HepG2 (cell line): ENCODE results near the gene SAMD10. TPM values are rescaled to one million over a fixed set of nuclear protein-coding genes. Genes with fewer than 3 reads are reported as not detected.

Experiments
- CCDC6 ChIP-seq: sonication (generic); formaldehyde crosslinking; IDR thresholded peaks from 2 replicates; pipeline ENCODE4 v1.8.1; 2022; ENCODE audit warnings: mild to moderate bottlenecking, missing genetic modification reagents, moderate library complexity
- CHCHD3 ChIP-seq: sonication (generic); formaldehyde crosslinking; IDR thresholded peaks from 2 replicates; pipeline ENCODE4 v1.8.0; 2022; ENCODE audit warnings: mild to moderate bottlenecking, missing genetic modification reagents, moderate library complexity
- DBP ChIP-seq: sonication (generic); formaldehyde crosslinking; IDR thresholded peaks from 2 replicates; pipeline ENCODE4 v1.4.0; 2020; ENCODE audit warnings: missing genetic modification reagents; ENCODE audit errors: not compliant biosample characterization
- FUBP1 ChIP-seq: sonication (generic); formaldehyde crosslinking; IDR thresholded peaks from 2 replicates; pipeline ENCODE4 v1.5.1; 2020; ENCODE audit warnings: missing genetic modification reagents, mild to moderate bottlenecking, borderline replicate concordance
- HOMEZ ChIP-seq: IDR thresholded peaks from 2 replicates; pipeline ENCODE4 v1.6.1; 2016; ENCODE audit warnings: low read depth
- KDM2A ChIP-seq: sonication (generic); formaldehyde crosslinking; IDR thresholded peaks from 2 replicates; pipeline ENCODE4 v1.4.0; 2020; ENCODE audit warnings: low read depth, missing genetic modification reagents, borderline replicate concordance
- KMT2A ChIP-seq: sonication (generic); formaldehyde crosslinking; IDR thresholded peaks from 2 replicates; pipeline ENCODE4 v1.4.0; 2020; ENCODE audit warnings: missing genetic modification reagents
- MBD4 ChIP-seq: IDR thresholded peaks from 2 replicates; pipeline ENCODE4 v1.6.1; 2012; ENCODE audit warnings: low read length, inconsistent platforms, borderline replicate concordance
- POLR2AphosphoS5 ChIP-seq: IDR thresholded peaks from 2 replicates; pipeline ENCODE4 v1.6.1; 2012; ENCODE audit warnings: low read depth, low read length
- PRDM15 ChIP-seq: sonication (generic); formaldehyde crosslinking; IDR thresholded peaks from 2 replicates; pipeline ENCODE4 v1.4.0; 2020; ENCODE audit warnings: missing genetic modification reagents
- RCOR2 ChIP-seq: IDR thresholded peaks from 2 replicates; pipeline ENCODE4 v1.6.1; 2016; ENCODE audit warnings: missing biosample characterization, missing genetic modification reagents
- RFXANK ChIP-seq: IDR thresholded peaks from 2 replicates; pipeline ENCODE4 v1.6.1; 2016
- ZBTB7B ChIP-seq: sonication (generic); formaldehyde crosslinking; IDR thresholded peaks from 2 replicates; pipeline ENCODE4 v1.4.0; 2020; ENCODE audit warnings: missing genetic modification reagents
- ZNF138 ChIP-seq: sonication (generic); formaldehyde crosslinking; IDR thresholded peaks from 2 replicates; pipeline ENCODE4 v1.5.0; 2020; ENCODE audit warnings: mild to moderate bottlenecking, low read depth, missing genetic modification reagents
- ZNF770 ChIP-seq: sonication (generic); formaldehyde crosslinking; IDR thresholded peaks from 2 replicates; pipeline ENCODE4 v1.5.0; 2020; ENCODE audit warnings: mild to moderate bottlenecking, missing genetic modification reagents
- ZUFSP ChIP-seq: sonication (generic); formaldehyde crosslinking; IDR thresholded peaks from 2 replicates; pipeline ENCODE4 v1.9.0; 2021; ENCODE audit warnings: missing genetic modification reagents, mild to moderate bottlenecking, borderline replicate concordance
- polyA plus RNA-seq, 8 experiments: library from polyadenylated mRNA; depleted of rRNA in 3 of 8; stranded (reverse) in 7 of 8; unstranded in 1 of 8; fragments of >200 nt; fragmentation: Illumina TruSeq in 4 of 8; extraction: Trizol in 4 of 8; gene quantifications; 2 replicates each; pipeline versions ENCODE4 v1.2.1 to v1.2.3, GENCODE V29; 2011 to 2016; ENCODE audit warnings: low read depth in 4 of 8, missing spikeins in 1 of 8, mixed read lengths in 1 of 8; ENCODE audit not compliant: insufficient read depth in 1 of 8
- total RNA-seq, 5 experiments: library from RNA; depleted of rRNA; stranded (reverse); fragments of >200 nt; fragmentation: Illumina TruSeq; extraction: Trizol; gene quantifications; 2 replicates each; pipeline ENCODE4 v1.2.3, GENCODE V29; 2016; ENCODE audit warnings: low read depth in 1 of 5

Gene SAMD10
- total and polyA plus RNA-seq, 2 of the 13 experiments (the other 11 are each of a cell fraction or from before 2014, with no cell fraction given) = 6.1 to 11.0 TPM

GRCh38 chr20:63980806-63981728 is 1.6 kb upstream of the SAMD10 start, which contains the start of gene PRPF6 (continued):
- TF ChIP-seq DBP (CRISPR knock-in tag) = no peak
- peak; percentile 98 for TF ChIP-seq KMT2A (CRISPR knock-in tag)
- no peak; the same call in 1 of the 2 replicates for TF ChIP-seq RCOR2 (CRISPR knock-in tag)
- TF ChIP-seq CCDC6 = peak; percentile 91; the same call in 1 of the 2 replicates
- no peak for TF ChIP-seq FUBP1 (CRISPR knock-in tag)
- peak; percentile 68; the same call in 1 of the 2 replicates for TF ChIP-seq HOMEZ (CRISPR knock-in tag)
- TF ChIP-seq PRDM15 (CRISPR knock-in tag) = no peak
- no peak for TF ChIP-seq ZNF138 (CRISPR knock-in tag)
- TF ChIP-seq KDM2A (CRISPR knock-in tag) = peak; percentile 99
- peak; percentile 94 for TF ChIP-seq CHCHD3 (CRISPR knock-in tag)
- no peak for TF ChIP-seq ZUFSP (CRISPR knock-in tag)
- TF ChIP-seq ZBTB7B (CRISPR knock-in tag) = peak; percentile 98
- TF ChIP-seq RFXANK = 0 out of 2 replicates have a peak, but pooled peaks have one; percentile 85
- TF ChIP-seq MBD4 = no peak
- TF ChIP-seq POLR2AphosphoS5 = peak; percentile 91
- peak; percentile 61; the same call in 1 of the 2 replicates for TF ChIP-seq ZNF770 (CRISPR knock-in tag)
